ENCODE measurements around the gene GCDH.

GRCh38 chr19:12944104-12944674, 53.2 kb downstream of the GCDH start:
- TF ChIP-seq CTCF (conservative IDR thresholded peaks at IDR 0.05; ENCODE audit: low read length) (no peak), EZH2phosphoT487 (IDR thresholded peaks at IDR 0.05; ENCODE audit: borderline replicate concordance, low read depth, low read length) (no peak)

All from OCI-LY7 (cell line).